ENCODE results near the gene PPP2R5C. TPM values are rescaled to one million over a fixed set of nuclear protein-coding genes. Genes with fewer than 3 reads are reported as not detected.

Gene PPP2R5C
- total and polyA plus RNA-seq, 2 donors (not counting 3 experiments of a cell fraction or from before 2014, with no cell fraction given): 42.6 to 83.6 TPM

DNA sequence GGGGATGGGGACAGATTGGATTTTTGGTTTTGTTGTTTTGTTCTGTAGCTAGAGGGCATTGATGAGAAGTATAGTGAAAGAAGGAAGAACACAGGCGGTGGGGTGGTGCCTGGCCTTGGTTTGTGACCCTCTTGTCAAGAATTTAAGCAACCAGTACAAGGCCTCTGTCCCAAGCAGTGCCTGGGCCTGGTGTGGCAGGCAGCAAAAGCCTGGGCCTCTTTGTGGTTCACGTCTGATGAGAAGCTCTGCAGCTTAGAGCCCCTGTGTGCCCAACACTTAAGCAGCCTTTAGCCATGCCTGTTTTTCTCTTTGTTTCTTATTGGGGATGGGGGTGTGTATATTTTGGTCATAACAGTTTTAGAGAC, 98.0 kb downstream of the PPP2R5C start:
- H3K4me2 ChIP-seq (ENCODE audit: insufficient read depth, low read length): no peak overlapping the region
- dilution Hi-C loops (cut with MboI; ENCODE audit: extremely low pct_ligation_motif_present, low sequenced_read_pairs) (no loop called here), intact Hi-C loops (cut with micrococcal nuclease) (no loop called here)
- peaks cover 3% of the 10 kb centered on the region in 2 experiments for H3K36me3 ChIP-seq (ENCODE audit: control insufficient read depth in 2 of 2, extremely low read depth in 1 of 2, insufficient read depth in 2 of 2, low read length in 2 of 2)
- H3K9me3 ChIP-seq (replicated peaks; ENCODE audit: control insufficient read depth, insufficient read depth, low read length): no peaks in the 10 kb centered on the region
- H3K9ac ChIP-seq (replicated peaks; ENCODE audit: extremely low read depth, insufficient read depth, low read length): no peak overlapping the region
- H3K79me2 ChIP-seq (ENCODE audit: control insufficient read depth, insufficient read depth, low read length): peaks cover 22% of the 10 kb centered on the region
- no peak overlapping the region for H3K4me3 ChIP-seq (replicated peaks in 1 of 3; ENCODE audit: insufficient read depth in 1 of 3, low read depth in 1 of 3, low read length in 3 of 3)
- no peaks in the 10 kb centered on the region for H3K9me1 ChIP-seq (replicated peaks; ENCODE audit: control insufficient read depth, extremely low read depth, insufficient read depth, low read length)
- POLR2A ChIA-PET: no interaction called here
- no peaks in the 10 kb centered on the region for H3K4me1 ChIP-seq (ENCODE audit: control insufficient read depth, extremely low read depth, insufficient read depth, low read length)
- no peak for DNase-seq (ENCODE audit: low read depth, low spot score)
- TF ChIP-seq MYC (IDR thresholded peaks at IDR 0.05; ENCODE audit: low read depth, low read length): no peak
- no peak for TF ChIP-seq EZH2 (IDR thresholded peaks at IDR 0.05; ENCODE audit: borderline replicate concordance, low read depth, low read length, severe bottlenecking)
- TF ChIP-seq FOS (IDR thresholded peaks at IDR 0.05; ENCODE audit: borderline replicate concordance, insufficient read depth, low read length): no peak
- no peak for TF ChIP-seq JUN (IDR thresholded peaks at IDR 0.05; ENCODE audit: borderline replicate concordance, insufficient read depth, insufficient read length, low read depth)
- no peak overlapping the region for H2AFZ ChIP-seq (ENCODE audit: low read depth, low read length)
- H3K27ac ChIP-seq (ENCODE audit: insufficient read depth, low read depth, low read length): no peak overlapping the region
- FAIRE-seq: no peak
- no peaks in the 10 kb centered on the region for H3K27me3 ChIP-seq (ENCODE audit: control insufficient read depth in 2 of 2, insufficient read depth in 2 of 2, low read length in 2 of 2)
- CTCF ChIA-PET: interaction anchor here (1.4 kb wide), 1 partner anchor 89 kb away, joined by 4 read pairs; no protein-coding TSS in a partner anchor
- no TSS peak for BruUV-seq (replicated peaks)
- H4K20me1 ChIP-seq (replicated peaks; ENCODE audit: control insufficient read depth, extremely low read depth, insufficient read depth, low read length): no peaks in the 10 kb centered on the region

DNA sequence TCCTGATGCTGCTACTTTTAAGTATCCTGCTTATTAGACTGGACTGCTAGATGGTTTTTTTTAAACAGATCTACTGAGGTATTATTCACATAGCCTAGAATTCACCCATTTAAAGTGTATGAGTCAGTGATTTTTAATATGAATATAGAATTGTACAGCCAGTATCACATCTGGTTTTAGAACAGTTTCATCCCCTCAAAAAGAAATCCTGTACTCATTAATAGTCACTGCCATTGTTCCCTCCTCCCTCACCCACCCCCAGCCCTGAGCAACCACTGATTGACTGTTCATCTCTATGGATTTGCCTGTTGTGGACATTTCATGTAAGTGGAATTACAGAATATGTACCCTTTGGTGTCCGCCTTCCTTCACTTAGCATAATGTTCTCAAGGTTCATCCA, 98.4 kb downstream of the PPP2R5C start:
- Histone ChIP-seq H3K4me2 (ENCODE audit: insufficient read depth, low read length) (no peak overlapping the region), H3K79me2 (ENCODE audit: control insufficient read depth, insufficient read depth, low read length) (peaks cover 21% of the 10 kb centered on the region), H3K9me1 (replicated peaks; ENCODE audit: control insufficient read depth, extremely low read depth, insufficient read depth, low read length) (no peaks in the 10 kb centered on the region), H3K36me3 (ENCODE audit: control insufficient read depth in 2 of 2, extremely low read depth in 1 of 2, insufficient read depth in 2 of 2, low read length in 2 of 2) (peaks cover 3% of the 10 kb centered on the region in 2 experiments), H3K4me1 (ENCODE audit: control insufficient read depth, extremely low read depth, insufficient read depth, low read length) (no peaks in the 10 kb centered on the region), H3K27me3 (ENCODE audit: control insufficient read depth in 2 of 2, insufficient read depth in 2 of 2, low read length in 2 of 2) (no peaks in the 10 kb centered on the region), H3K4me3 (replicated peaks in 1 of 3; ENCODE audit: insufficient read depth in 1 of 3, low read depth in 1 of 3, low read length in 3 of 3) (no peak overlapping the region), H3K27ac (ENCODE audit: insufficient read depth, low read depth, low read length) (no peak overlapping the region), H3K9me3 (replicated peaks; ENCODE audit: control insufficient read depth, insufficient read depth, low read length) (no peaks in the 10 kb centered on the region), H2AFZ (ENCODE audit: low read depth, low read length) (no peak overlapping the region), H4K20me1 (replicated peaks; ENCODE audit: control insufficient read depth, extremely low read depth, insufficient read depth, low read length) (no peaks in the 10 kb centered on the region), H3K9ac (replicated peaks; ENCODE audit: extremely low read depth, insufficient read depth, low read length) (no peak overlapping the region)
- intact Hi-C loops (cut with micrococcal nuclease) (no loop called here), dilution Hi-C loops (cut with MboI; ENCODE audit: extremely low pct_ligation_motif_present, low sequenced_read_pairs) (no loop called here)
- DNase-seq (ENCODE audit: low read depth, low spot score) (no peak), FAIRE-seq (no peak)
- CTCF ChIA-PET: interaction anchor here (1.4 kb wide), 1 partner anchor 89 kb away, joined by 4 read pairs; no protein-coding TSS in a partner anchor
- BruUV-seq (replicated peaks): no TSS peak
- POLR2A ChIA-PET: no interaction called here
- TF ChIP-seq JUN (IDR thresholded peaks at IDR 0.05; ENCODE audit: borderline replicate concordance, insufficient read depth, insufficient read length, low read depth) (no peak), EZH2 (IDR thresholded peaks at IDR 0.05; ENCODE audit: borderline replicate concordance, low read depth, low read length, severe bottlenecking) (no peak), FOS (IDR thresholded peaks at IDR 0.05; ENCODE audit: borderline replicate concordance, insufficient read depth, low read length) (no peak), POLR2A (IDR thresholded peaks at IDR 0.05; ENCODE audit: low read depth, low read length) (no peak), POLR2AphosphoS5 (IDR thresholded peaks at IDR 0.05; ENCODE audit: insufficient read depth, low read depth, low read length) (no peak), MYC (IDR thresholded peaks at IDR 0.05; ENCODE audit: low read depth, low read length) (no peak), GATA2 (IDR thresholded peaks at IDR 0.05; ENCODE audit: insufficient read depth, insufficient read length, low read depth, low read length) (no peak)
- TF ChIP-seq, protein P1, sequence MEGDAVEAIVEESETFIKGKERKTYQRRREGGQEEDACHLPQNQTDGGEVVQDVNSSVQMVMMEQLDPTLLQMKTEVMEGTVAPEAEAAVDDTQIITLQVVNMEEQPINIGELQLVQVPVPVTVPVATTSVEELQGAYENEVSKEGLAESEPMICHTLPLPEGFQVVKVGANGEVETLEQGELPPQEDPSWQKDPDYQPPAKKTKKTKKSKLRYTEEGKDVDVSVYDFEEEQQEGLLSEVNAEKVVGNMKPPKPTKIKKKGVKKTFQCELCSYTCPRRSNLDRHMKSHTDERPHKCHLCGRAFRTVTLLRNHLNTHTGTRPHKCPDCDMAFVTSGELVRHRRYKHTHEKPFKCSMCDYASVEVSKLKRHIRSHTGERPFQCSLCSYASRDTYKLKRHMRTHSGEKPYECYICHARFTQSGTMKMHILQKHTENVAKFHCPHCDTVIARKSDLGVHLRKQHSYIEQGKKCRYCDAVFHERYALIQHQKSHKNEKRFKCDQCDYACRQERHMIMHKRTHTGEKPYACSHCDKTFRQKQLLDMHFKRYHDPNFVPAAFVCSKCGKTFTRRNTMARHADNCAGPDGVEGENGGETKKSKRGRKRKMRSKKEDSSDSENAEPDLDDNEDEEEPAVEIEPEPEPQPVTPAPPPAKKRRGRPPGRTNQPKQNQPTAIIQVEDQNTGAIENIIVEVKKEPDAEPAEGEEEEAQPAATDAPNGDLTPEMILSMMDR (IDR thresholded peaks at IDR 0.05; ENCODE audit: extremely low read depth in 1 of 2, insufficient read depth in 1 of 2, low read depth in 1 of 2, low read length in 2 of 2): no peak
- TF ChIP-seq, protein P2, sequence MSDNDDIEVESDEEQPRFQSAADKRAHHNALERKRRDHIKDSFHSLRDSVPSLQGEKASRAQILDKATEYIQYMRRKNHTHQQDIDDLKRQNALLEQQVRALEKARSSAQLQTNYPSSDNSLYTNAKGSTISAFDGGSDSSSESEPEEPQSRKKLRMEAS (IDR thresholded peaks at IDR 0.05; ENCODE audit: insufficient read depth, insufficient read length): no peak
